HepG2 (cell line): ENCODE measurements around the gene MACROD2. TPM values are rescaled to one million over a fixed set of nuclear protein-coding genes. Genes with fewer than 3 reads are reported as not detected.

ENCODE experiments used
- ATAC-seq: fragments of 200-7000 bp; cut with Tn5 transposase; 3 replicates; pipeline ENCODE4 v1.9.1; 2020; ENCODE audit warnings: mild to moderate bottlenecking, moderate library complexity
- BruUV-seq: library from RNA; stranded (reverse); fragments of 400-500 nt; replicated peaks from 2 replicates; lab custom pipeline; 2021; lab: Mats Ljungman, UMichigan
- CTCF ChIA-PET: fragments of 300-600 bp; formaldehyde crosslinking; extraction: SDS; loops from one replicate; lab custom pipeline; 2021; ENCODE audit warnings: low total read pairs, inconsistent platforms, low intra/inter-chr PET ratio; lab: Yijun Ruan, JAX
- POLR2A ChIA-PET: fragments of 350-600 bp; sonication (Branson Sonifier 250); formaldehyde crosslinking; loops from one replicate; lab custom pipeline; 2020; ENCODE audit warnings: antibody characterized with exemption, inconsistent platforms; lab: Yijun Ruan, JAX
- DNase-seq: peaks from one replicate; pipeline ENCODE4 v3.0.0-alpha.2; 2015; ENCODE audit warnings: low spot score
- FAIRE-seq: peaks from 3 replicates; lab custom pipeline; 2011; peaks lifted over from hg19 to GRCh38; lab: Jason Lieb, UNC
- H2AFZ ChIP-seq: one replicate; pipeline ENCODE4 v1.6.1; 2011; ENCODE audit warnings: low read length, inconsistent platforms
- H3K27ac ChIP-seq: fragments of 300-600 bp; 3 replicates; pipeline ENCODE4 v1.8.0; 2011; ENCODE audit warnings: mixed run types, mild to moderate bottlenecking, mixed read lengths, low read length, inconsistent platforms; ENCODE audit not compliant: insufficient read depth; ENCODE audit errors: extremely low read length
- H3K27me3 ChIP-seq, 2 experiments: fragments of 200-600 bp in 1 of 2; 2 replicates in 1 of 2; 3 replicates in 1 of 2; pipeline versions ENCODE4 v1.6.0 to v1.8.0; 2011; ENCODE audit warnings: low read length in 2 of 2, mild to moderate bottlenecking in 2 of 2, moderate library complexity in 2 of 2, inconsistent platforms in 1 of 2; ENCODE audit not compliant: insufficient read depth in 2 of 2, control insufficient read depth in 1 of 2
- H3K36me3 ChIP-seq, 2 experiments: fragments of 200-600 bp in 1 of 2; replicated peaks in 1 of 2; 2 replicates in 1 of 2; 3 replicates in 1 of 2; pipeline versions ENCODE4 v1.5.1 to v1.8.0; 2011; ENCODE audit warnings: low read length in 2 of 2, inconsistent platforms in 1 of 2; ENCODE audit not compliant: insufficient read depth in 2 of 2, control insufficient read depth in 1 of 2
- H3K4me1 ChIP-seq: 2 replicates; pipeline ENCODE4 v1.5.1; 2012; ENCODE audit warnings: low read length, inconsistent platforms; ENCODE audit not compliant: insufficient read depth
- H3K4me2 ChIP-seq: 2 replicates; pipeline ENCODE4 v1.6.0; 2011; ENCODE audit warnings: low read depth, low read length, inconsistent platforms
- H3K4me3 ChIP-seq, 3 experiments: fragments of 200-600 bp in 1 of 3; sonication (generic), shearing (Covaris generic) in 1 of 3; replicated peaks in 1 of 3; 2 replicates each; pipeline ENCODE4 v1.5.1; 2011 to 2016; ENCODE audit warnings: low read length in 3 of 3, inconsistent platforms in 2 of 3, low read depth in 2 of 3, mild to moderate bottlenecking in 2 of 3, control low read depth in 1 of 3, mixed read lengths in 1 of 3; ENCODE audit not compliant: insufficient read depth in 1 of 3
- H3K79me2 ChIP-seq: one replicate; pipeline ENCODE4 v1.6.1; 2011; ENCODE audit warnings: low read length, inconsistent platforms; ENCODE audit not compliant: insufficient read depth
- H3K9ac ChIP-seq: 2 replicates; pipeline ENCODE4 v1.6.0; 2011; ENCODE audit warnings: mild to moderate bottlenecking, low read depth, low read length, inconsistent platforms; ENCODE audit not compliant: insufficient read depth
- H3K9me3 ChIP-seq: 2 replicates; pipeline ENCODE4 v1.5.1; 2012; ENCODE audit warnings: mild to moderate bottlenecking, low read length
- H4K20me1 ChIP-seq: 2 replicates; pipeline ENCODE4 v1.6.0; 2011; ENCODE audit warnings: inconsistent platforms, mild to moderate bottlenecking, low read length, moderate library complexity; ENCODE audit not compliant: insufficient read depth
- AHR ChIP-seq: IDR thresholded peaks from 2 replicates; pipeline ENCODE4 v1.6.1; 2018; ENCODE audit warnings: missing genetic modification reagents, missing compliant biosample characterization
- CEBPB ChIP-seq: IDR thresholded peaks from 2 replicates; pipeline ENCODE4 v1.6.1; 2011; ENCODE audit warnings: low read depth, low read length, improper control_type of control experiment, borderline replicate concordance
- DMTF1 ChIP-seq: sonication (generic); formaldehyde crosslinking; IDR thresholded peaks from 2 replicates; pipeline ENCODE4 v1.4.0; 2020; ENCODE audit warnings: mild to moderate bottlenecking, missing genetic modification reagents
- FOXO1 ChIP-seq: sonication (generic); formaldehyde crosslinking; IDR thresholded peaks from 2 replicates; pipeline ENCODE4 v1.4.0; 2020; ENCODE audit warnings: missing genetic modification reagents
- HMG20B ChIP-seq: conservative IDR thresholded peaks from 2 replicates; pipeline ENCODE4 v1.6.1; 2016; ENCODE audit warnings: missing genetic modification reagents, missing compliant biosample characterization
- MED8 ChIP-seq: sonication (generic); formaldehyde crosslinking; IDR thresholded peaks from 2 replicates; pipeline ENCODE4 v1.8.1; 2023; ENCODE audit warnings: mild to moderate bottlenecking, missing genetic modification reagents; ENCODE audit not compliant: insufficient replicate concordance
- NFYB ChIP-seq: sonication (generic); formaldehyde crosslinking; IDR thresholded peaks from 2 replicates; pipeline ENCODE4 v1.4.0; 2020; ENCODE audit warnings: missing genetic modification reagents
- NR0B2 ChIP-seq: sonication (generic); formaldehyde crosslinking; IDR thresholded peaks from 2 replicates; pipeline ENCODE4 v1.4.0; 2020; ENCODE audit warnings: mild to moderate bottlenecking, missing genetic modification reagents
- NR1H2 ChIP-seq: sonication (generic); formaldehyde crosslinking; IDR thresholded peaks from 2 replicates; pipeline ENCODE4 v1.8.1; 2022; ENCODE audit warnings: low read depth, missing genetic modification reagents, borderline replicate concordance
- NR2F6 ChIP-seq, 2 experiments: IDR thresholded peaks; 2 replicates each; pipeline ENCODE4 v1.6.1; 2016; ENCODE audit warnings: antibody characterized with exemption in 1 of 2, mild to moderate bottlenecking in 1 of 2
- ZMYM4 ChIP-seq: sonication (generic); formaldehyde crosslinking; IDR thresholded peaks from 2 replicates; pipeline ENCODE4 v1.8.1; 2023; ENCODE audit warnings: mild to moderate bottlenecking, missing genetic modification reagents
- ZNF570 ChIP-seq: sonication (generic); formaldehyde crosslinking; IDR thresholded peaks from 2 replicates; pipeline ENCODE4 v1.4.0; 2020; ENCODE audit warnings: mild to moderate bottlenecking, missing genetic modification reagents, borderline replicate concordance
- ZNF674 ChIP-seq: sonication (generic); formaldehyde crosslinking; IDR thresholded peaks from 2 replicates; pipeline ENCODE4 v1.5.0; 2020; ENCODE audit warnings: low read depth, mild to moderate bottlenecking, missing genetic modification reagents
- WGBS: methylation state at CpG from one replicate; pipeline ENCODE4 v1.1.6; 2017; ENCODE audit warnings: low lambda C conversion rate; 5-methylcytosine and 5-hydroxymethylcytosine counted together
- in situ Hi-C: cut with HindIII; loops from 2 replicates; pipeline ENCODE4 v1.10.0; 2017; ENCODE audit warnings: low pct_unique_long_range_greater_than_20kb; ENCODE audit not compliant: extremely low pct_ligation_motif_present
- intact Hi-C: fragments of 100-400 bp; cut with micrococcal nuclease; formaldehyde crosslinking; loops from one replicate; pipeline ENCODE4 v1.10.0; 2022; ENCODE audit not compliant: unreplicated experiment
- polyA plus RNA-seq, 8 experiments: library from polyadenylated mRNA; depleted of rRNA in 3 of 8; stranded (reverse) in 7 of 8; unstranded in 1 of 8; fragments of >200 nt; fragmentation: Illumina TruSeq in 4 of 8; extraction: Trizol in 4 of 8; gene quantifications; 2 replicates each; pipeline versions ENCODE4 v1.2.1 to v1.2.3, GENCODE V29; 2011 to 2016; ENCODE audit warnings: low read depth in 4 of 8, missing spikeins in 1 of 8, mixed read lengths in 1 of 8; ENCODE audit not compliant: insufficient read depth in 1 of 8
- total RNA-seq, 5 experiments: library from RNA; depleted of rRNA; stranded (reverse); fragments of >200 nt; fragmentation: Illumina TruSeq; extraction: Trizol; gene quantifications; 2 replicates each; pipeline ENCODE4 v1.2.3, GENCODE V29; 2016; ENCODE audit warnings: low read depth in 1 of 5
- TF ChIP-seq, protein P1 (sequence below), 2 experiments: sonication (generic) in 1 of 2; formaldehyde crosslinking in 1 of 2; IDR thresholded peaks; 2 replicates each; pipeline versions ENCODE4 v1.6.1 to v1.9.0; 2014 to 2022; ENCODE audit warnings: antibody characterized with exemption in 1 of 2, borderline replicate concordance in 1 of 2, inconsistent platforms in 1 of 2, low read depth in 1 of 2, missing genetic modification reagents in 1 of 2
- TF ChIP-seq, protein P2 (sequence below), 2 experiments: fragments of 450-650 bp in 1 of 2; sonication (generic) in 1 of 2; formaldehyde crosslinking; IDR thresholded peaks; 2 replicates each; pipeline versions ENCODE4 v1.5.0 to v1.8.0; 2020 to 2022; ENCODE audit warnings: mild to moderate bottlenecking in 1 of 2, missing genetic modification reagents in 1 of 2

Gene MACROD2
- total and polyA plus RNA-seq, 2 of the 13 experiments (the other 11 are each of a cell fraction or from before 2014, with no cell fraction given) = 0.13 to 0.51 TPM

- Histone ChIP-seq H3K4me2 (no peak overlapping the region), H2AFZ (no peak overlapping the region), H4K20me1 (no peaks in the 10 kb centered on the region), H3K27ac (no peak overlapping the region), H3K27me3 (no peaks in the 10 kb centered on the region), H3K4me1 (peaks cover 32% of the 10 kb centered on the region), H3K79me2 (no peaks in the 10 kb centered on the region), H3K36me3 (no peaks in the 10 kb centered on the region), H3K4me3 (no peak overlapping the region), H3K9me3 (no peaks in the 10 kb centered on the region), H3K9ac (no peak overlapping the region)
- peak; percentile 15 for FAIRE-seq
- ChIA-PET POLR2A (interaction anchor here (1.1 to 1.2 kb wide), 2 partner anchors 23 to 29 kb away, joined by 4 to 6 read pairs; no protein-coding TSS in a partner anchor), CTCF (no interaction called here)
- no peak for ATAC-seq
- no TSS peak for BruUV-seq
- 38% methylated on average over 3 of the region's 3 CpGs for WGBS
- no peak for DNase-seq
- intact Hi-C loops (no loop called here), in situ Hi-C loops (no loop called here)
- no peak for TF ChIP-seq AHR (CRISPR knock-in tag)
- no peak for TF ChIP-seq NR0B2 (CRISPR knock-in tag)
- TF ChIP-seq, protein P1, sequence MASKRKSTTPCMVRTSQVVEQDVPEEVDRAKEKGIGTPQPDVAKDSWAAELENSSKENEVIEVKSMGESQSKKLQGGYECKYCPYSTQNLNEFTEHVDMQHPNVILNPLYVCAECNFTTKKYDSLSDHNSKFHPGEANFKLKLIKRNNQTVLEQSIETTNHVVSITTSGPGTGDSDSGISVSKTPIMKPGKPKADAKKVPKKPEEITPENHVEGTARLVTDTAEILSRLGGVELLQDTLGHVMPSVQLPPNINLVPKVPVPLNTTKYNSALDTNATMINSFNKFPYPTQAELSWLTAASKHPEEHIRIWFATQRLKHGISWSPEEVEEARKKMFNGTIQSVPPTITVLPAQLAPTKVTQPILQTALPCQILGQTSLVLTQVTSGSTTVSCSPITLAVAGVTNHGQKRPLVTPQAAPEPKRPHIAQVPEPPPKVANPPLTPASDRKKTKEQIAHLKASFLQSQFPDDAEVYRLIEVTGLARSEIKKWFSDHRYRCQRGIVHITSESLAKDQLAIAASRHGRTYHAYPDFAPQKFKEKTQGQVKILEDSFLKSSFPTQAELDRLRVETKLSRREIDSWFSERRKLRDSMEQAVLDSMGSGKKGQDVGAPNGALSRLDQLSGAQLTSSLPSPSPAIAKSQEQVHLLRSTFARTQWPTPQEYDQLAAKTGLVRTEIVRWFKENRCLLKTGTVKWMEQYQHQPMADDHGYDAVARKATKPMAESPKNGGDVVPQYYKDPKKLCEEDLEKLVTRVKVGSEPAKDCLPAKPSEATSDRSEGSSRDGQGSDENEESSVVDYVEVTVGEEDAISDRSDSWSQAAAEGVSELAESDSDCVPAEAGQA (IDR thresholded peaks at IDR 0.05; ENCODE audit: low read depth) = peak; percentile 64; the same call in 1 of the 2 replicates
- TF ChIP-seq, protein P1 (CRISPR knock-in tag; IDR thresholded peaks at IDR 0.05; ENCODE audit: borderline replicate concordance) = no peak
- no peak for TF ChIP-seq HMG20B
- TF ChIP-seq NFYB (CRISPR knock-in tag) = no peak
- TF ChIP-seq DMTF1 (CRISPR knock-in tag) = no peak
- TF ChIP-seq NR1H2 = no peak
- TF ChIP-seq NR2F6 (IDR thresholded peaks at IDR 0.05) = peak; percentile 59
- TF ChIP-seq NR2F6 (CRISPR knock-in tag; IDR thresholded peaks at IDR 0.05) = peak; percentile 32; the same call in 1 of the 2 replicates
- TF ChIP-seq, protein P2, sequence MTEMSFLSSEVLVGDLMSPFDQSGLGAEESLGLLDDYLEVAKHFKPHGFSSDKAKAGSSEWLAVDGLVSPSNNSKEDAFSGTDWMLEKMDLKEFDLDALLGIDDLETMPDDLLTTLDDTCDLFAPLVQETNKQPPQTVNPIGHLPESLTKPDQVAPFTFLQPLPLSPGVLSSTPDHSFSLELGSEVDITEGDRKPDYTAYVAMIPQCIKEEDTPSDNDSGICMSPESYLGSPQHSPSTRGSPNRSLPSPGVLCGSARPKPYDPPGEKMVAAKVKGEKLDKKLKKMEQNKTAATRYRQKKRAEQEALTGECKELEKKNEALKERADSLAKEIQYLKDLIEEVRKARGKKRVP (CRISPR knock-in tag; IDR thresholded peaks at IDR 0.05) = peak in 1 of 2 experiments; percentile 89; a peak in 2 of 4 replicates
- TF ChIP-seq MED8 = no peak
- no peak for TF ChIP-seq ZNF570 (CRISPR knock-in tag)
- TF ChIP-seq FOXO1 = no peak
- TF ChIP-seq ZNF674 (CRISPR knock-in tag) = no peak
- no peak for TF ChIP-seq ZMYM4 (CRISPR knock-in tag)
- peak; percentile 35; the same call in 1 of the 2 replicates for TF ChIP-seq CEBPB
These were observed 960.7 kb downstream of the MACROD2 start for GRCh38 chr20:14956026-14956425.
